HL-60 (cell line): ENCODE results near the gene VSTM1.

Experiments used
- DNase-seq, 2 experiments: peaks; one replicate each; pipeline ENCODE4 v3.0.0-alpha.2; 2010 to 2020; ENCODE audit warnings: low read depth in 1 of 2, low spot score in 1 of 2
- H3K27ac ChIP-seq: fragments of 250-450 bp; sonication (Bioruptor Pico); replicated peaks from 2 replicates; pipeline ENCODE4 v1.5.1; 2020; ENCODE audit warnings: mild to moderate bottlenecking, moderate library complexity
- H3K27me3 ChIP-seq: fragments of 250-450 bp; sonication (Bioruptor Pico); 2 replicates; pipeline ENCODE4 v1.5.1; 2021; ENCODE audit warnings: mild to moderate bottlenecking, moderate library complexity; ENCODE audit not compliant: insufficient read depth, poor library complexity, severe bottlenecking
- H3K4me3 ChIP-seq: replicated peaks from 2 replicates; pipeline ENCODE4 v1.5.1; 2011; ENCODE audit warnings: mild to moderate bottlenecking, control low read depth, low read length; ENCODE audit not compliant: insufficient read depth
- CTCF ChIP-seq: IDR thresholded peaks from one replicate; pipeline ENCODE4 v1.5.1; 2011; ENCODE audit warnings: low read length, control low read depth, inconsistent platforms; ENCODE audit not compliant: insufficient read depth
- GABPA ChIP-seq: IDR thresholded peaks from 2 replicates; pipeline ENCODE4 v1.6.1; 2012; ENCODE audit warnings: low read depth
- POLR2AphosphoS5 ChIP-seq: IDR thresholded peaks from 2 replicates; pipeline ENCODE4 v1.6.1; 2012; ENCODE audit warnings: low read depth
- REST ChIP-seq: IDR thresholded peaks from 2 replicates; pipeline ENCODE4 v1.6.1; 2012; ENCODE audit warnings: low read depth; ENCODE audit not compliant: insufficient replicate concordance
- SPI1 ChIP-seq: IDR thresholded peaks from 2 replicates; pipeline ENCODE4 v1.6.1; 2012; ENCODE audit warnings: low read depth, mild to moderate bottlenecking, borderline replicate concordance

VSTM1 gene

GRCh38 chr19:54035215-54036178 lies 28.2 kb downstream of the VSTM1 start:
- no peak overlapping the region for H3K27ac ChIP-seq
- H3K4me3 ChIP-seq = no peak overlapping the region
- no peak for DNase-seq
- H3K27me3 ChIP-seq = no peaks in the 10 kb centered on the region
- TF ChIP-seq GABPA (no peak), SPI1 (no peak), POLR2AphosphoS5 (no peak), REST (no peak), CTCF (no peak)

GRCh38 chr19:54030895-54031586 lies 32.7 kb downstream of the VSTM1 start:
- no peak overlapping the region for H3K4me3 ChIP-seq
- TF ChIP-seq GABPA (no peak), REST (no peak), SPI1 (no peak), CTCF (no peak), POLR2AphosphoS5 (no peak)
- no peak overlapping the region for H3K27ac ChIP-seq
- no peak for DNase-seq
- H3K27me3 ChIP-seq = no peaks in the 10 kb centered on the region

- Histone ChIP-seq H3K4me3 (no peak overlapping the region), H3K27ac (no peak overlapping the region), H3K27me3 (no peaks in the 10 kb centered on the region)
- TF ChIP-seq SPI1 = no peak
- TF ChIP-seq CTCF = peak; percentile 75
- DNase-seq = peak in 1 of 2 experiments; percentile 65
Observed at GRCh38 chr19:54029930-54030490, 33.7 kb downstream of the VSTM1 start.
